Trophoblast cell (in vitro differentiated cells and primary cell): Measurements from ENCODE around the gene GATM.

Source experiments
- DNase-seq, 2 donors: peaks; one replicate each; pipeline ENCODE4 v3.0.0-alpha.2; 2016
- H2AFZ ChIP-seq: 2 replicates; pipeline ENCODE4 v1.6.1; 2013; ENCODE audit warnings: low read length, moderate library complexity, mild to moderate bottlenecking; ENCODE audit not compliant: insufficient read depth, poor library complexity
- H2AK5ac ChIP-seq: 2 replicates; pipeline ENCODE4 v1.6.1; 2013; ENCODE audit warnings: mild to moderate bottlenecking, low read length
- H2BK120ac ChIP-seq: 2 replicates; pipeline ENCODE4 v1.6.1; 2013; ENCODE audit warnings: low read length, mild to moderate bottlenecking, moderate library complexity; ENCODE audit not compliant: insufficient read depth, poor library complexity
- H2BK12ac ChIP-seq: 2 replicates; pipeline ENCODE4 v1.6.1; 2013; ENCODE audit warnings: mild to moderate bottlenecking, low read length, moderate library complexity
- H2BK5ac ChIP-seq: 2 replicates; pipeline ENCODE4 v1.6.1; 2013; ENCODE audit warnings: low read length, low read depth, moderate library complexity, mild to moderate bottlenecking; ENCODE audit not compliant: poor library complexity
- H3K14ac ChIP-seq: 2 replicates; pipeline ENCODE4 v1.6.1; 2013; ENCODE audit warnings: mild to moderate bottlenecking, low read length
- H3K18ac ChIP-seq: 2 replicates; pipeline ENCODE4 v1.6.1; 2013; ENCODE audit warnings: mild to moderate bottlenecking, low read length
- H3K23ac ChIP-seq: 2 replicates; pipeline ENCODE4 v1.6.1; 2013; ENCODE audit warnings: low read length
- H3K27ac ChIP-seq: 2 replicates; pipeline ENCODE4 v1.5.1; 2013; ENCODE audit warnings: low read depth, mild to moderate bottlenecking, inconsistent platforms, low read length, moderate library complexity
- H3K27me3 ChIP-seq: 2 replicates; pipeline ENCODE4 v1.6.1; 2013; ENCODE audit warnings: inconsistent platforms, mild to moderate bottlenecking, low read length, moderate library complexity; ENCODE audit not compliant: insufficient read depth
- H3K36me3 ChIP-seq, 2 experiments: 1 replicate in 1 of 2; 2 replicates in 1 of 2; pipeline ENCODE4 v1.6.1; 2013; ENCODE audit warnings: low read length in 2 of 2, mild to moderate bottlenecking in 2 of 2, moderate library complexity in 1 of 2; ENCODE audit not compliant: insufficient read depth in 2 of 2, control insufficient read depth in 1 of 2
- H3K4ac ChIP-seq: 2 replicates; pipeline ENCODE4 v1.6.1; 2013; ENCODE audit warnings: low read depth, mild to moderate bottlenecking, low read length, moderate library complexity
- H3K4me1 ChIP-seq, 2 experiments: 1 replicate in 1 of 2; 2 replicates in 1 of 2; pipeline ENCODE4 v1.6.1; 2013; ENCODE audit warnings: low read length in 2 of 2, mild to moderate bottlenecking in 2 of 2, moderate library complexity in 1 of 2; ENCODE audit not compliant: insufficient read depth in 2 of 2, control insufficient read depth in 1 of 2
- H3K4me2 ChIP-seq: 2 replicates; pipeline ENCODE4 v1.6.1; 2013; ENCODE audit warnings: inconsistent platforms, mild to moderate bottlenecking, low read length, moderate library complexity
- H3K4me3 ChIP-seq: 2 replicates; pipeline ENCODE4 v1.5.1; 2013; ENCODE audit warnings: mild to moderate bottlenecking, low read depth, low read length, inconsistent platforms
- H3K79me1 ChIP-seq: one replicate; pipeline ENCODE4 v1.6.1; 2013; ENCODE audit warnings: low read length
- H3K79me2 ChIP-seq: 2 replicates; pipeline ENCODE4 v1.6.1; 2013; ENCODE audit warnings: low read length, mild to moderate bottlenecking; ENCODE audit not compliant: control insufficient read depth, insufficient read depth, poor library complexity
- H3K9ac ChIP-seq: 2 replicates; pipeline ENCODE4 v1.6.1; 2013; ENCODE audit warnings: mild to moderate bottlenecking, low read length
- H3K9me3 ChIP-seq: 2 replicates; pipeline ENCODE4 v1.6.1; 2013; ENCODE audit warnings: low read depth, mild to moderate bottlenecking, control low read depth, inconsistent platforms, low read length; ENCODE audit not compliant: insufficient read depth
- H4K12ac ChIP-seq: 2 replicates; pipeline ENCODE4 v1.6.1; 2013; ENCODE audit warnings: low read depth, mild to moderate bottlenecking, low read length, moderate library complexity
- H4K8ac ChIP-seq: 2 replicates; pipeline ENCODE4 v1.6.1; 2013; ENCODE audit warnings: low read depth, mild to moderate bottlenecking, low read length, moderate library complexity
- H4K91ac ChIP-seq: one replicate; pipeline ENCODE4 v1.6.1; 2013; ENCODE audit warnings: low read depth, mild to moderate bottlenecking, low read length, moderate library complexity
- WGBS: extraction: QIAGEN DNeasy Blood & Tissue Kit; methylation state at CpG from one replicate; pipeline ENCODE4 v1.1.7; 2013; ENCODE audit warnings: missing lambda C conversion rate; ENCODE audit not compliant: insufficient read length, insufficient coverage; ENCODE audit errors: extremely low coverage; 5-methylcytosine and 5-hydroxymethylcytosine counted together

The GATM gene

DNA sequence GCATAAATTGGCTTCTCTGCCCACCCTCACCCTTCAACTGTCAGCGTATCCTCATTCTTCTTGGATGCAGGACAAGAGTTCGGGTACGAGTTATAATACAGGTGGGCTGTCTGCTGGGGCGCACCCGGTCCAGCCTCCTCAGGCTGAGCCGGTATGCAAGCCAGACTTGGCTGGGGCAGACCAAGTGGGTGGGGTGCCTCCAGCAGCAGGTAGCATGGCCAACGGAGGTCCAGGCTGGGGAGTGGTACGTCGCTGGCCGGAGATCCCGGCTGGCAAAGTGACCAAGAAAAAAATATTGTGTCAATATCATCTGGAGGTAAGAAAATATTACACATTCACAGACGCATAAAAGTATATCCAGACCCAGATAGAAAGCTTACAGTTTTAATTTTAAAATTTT lies 45.6 kb downstream of the GATM start:
- Histone ChIP-seq H4K12ac (no peak overlapping the region), H2BK12ac (no peak overlapping the region), H4K91ac (no peak overlapping the region), H3K4me3 (no peak overlapping the region), H2BK120ac (no peak overlapping the region), H3K4ac (no peak overlapping the region), H2BK5ac (no peak overlapping the region), H3K23ac (no peak overlapping the region), H3K36me3 (no peaks in the 10 kb centered on the region), H3K27me3 (no peaks in the 10 kb centered on the region), H3K9ac (no peak overlapping the region), H3K4me2 (no peak overlapping the region), H3K79me1 (no peaks in the 10 kb centered on the region), H3K79me2 (no peaks in the 10 kb centered on the region), H3K4me1 (no peaks in the 10 kb centered on the region), H3K14ac (no peak overlapping the region), H4K8ac (no peak overlapping the region), H2AK5ac (no peak overlapping the region), H3K9me3 (peaks cover 2% of the 10 kb centered on the region), H3K18ac (no peak overlapping the region), H2AFZ (no peak overlapping the region), H3K27ac (no peak overlapping the region)
- WGBS = no CpG with 5 or more reads among the region's 12 CpGs
- no peak for DNase-seq

- no peak overlapping the region for H3K27ac ChIP-seq
- no CpG with 5 or more reads among the region's 4 CpGs for WGBS
Measured at GRCh38 chr15:45331972-45332371, 46.4 kb downstream of the GATM start.

DNA sequence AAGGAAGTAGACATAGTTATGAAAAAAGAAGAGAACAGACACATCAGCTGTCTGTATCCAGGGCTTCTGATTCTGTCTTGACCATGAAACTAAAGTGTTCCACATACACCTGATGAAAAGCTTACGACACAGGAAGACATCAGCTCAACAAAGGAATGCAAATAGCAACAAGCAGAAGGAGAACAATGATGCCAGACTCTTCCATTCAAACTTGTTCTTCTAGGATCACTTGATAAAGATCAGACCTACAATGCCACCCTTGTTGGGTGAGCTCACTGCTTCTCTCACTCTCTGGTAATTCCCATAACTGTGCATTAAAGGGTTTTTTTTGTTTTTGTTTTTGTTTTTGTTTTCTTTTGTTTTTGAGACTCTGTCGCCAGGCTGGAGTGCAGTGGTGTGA lies 49.7 kb downstream of the GATM start:
- no peak overlapping the region for H3K9ac ChIP-seq
- H3K9me3 ChIP-seq = peaks cover 2% of the 10 kb centered on the region
- no peak overlapping the region for H2BK12ac ChIP-seq
- no peak overlapping the region for H3K4ac ChIP-seq
- no peak overlapping the region for H2AK5ac ChIP-seq
- WGBS = no CpG with 5 or more reads among the region's 2 CpGs
- H3K4me3 ChIP-seq = no peak overlapping the region
- no peak overlapping the region for H2AFZ ChIP-seq
- no peak for DNase-seq
- no peak overlapping the region for H2BK120ac ChIP-seq
- H4K12ac ChIP-seq = no peak overlapping the region
- no peak overlapping the region for H4K8ac ChIP-seq
- no peak overlapping the region for H3K14ac ChIP-seq
- no peaks in the 10 kb centered on the region for H3K36me3 ChIP-seq
- H2BK5ac ChIP-seq = no peak overlapping the region
- no peaks in the 10 kb centered on the region for H3K4me1 ChIP-seq
- H3K18ac ChIP-seq = no peak overlapping the region
- no peaks in the 10 kb centered on the region for H3K79me1 ChIP-seq
- no peak overlapping the region for H3K27ac ChIP-seq
- H3K4me2 ChIP-seq = no peak overlapping the region
- H3K79me2 ChIP-seq = no peaks in the 10 kb centered on the region
- H4K91ac ChIP-seq = no peak overlapping the region
- H3K23ac ChIP-seq = no peak overlapping the region
- H3K27me3 ChIP-seq = no peaks in the 10 kb centered on the region

More at GRCh38 chr15:45331972-45332371, 46.4 kb downstream of the GATM start:
- no peak overlapping the region for H2BK5ac ChIP-seq
- no peak overlapping the region for H3K23ac ChIP-seq
- H3K4me2 ChIP-seq = no peak overlapping the region
- no peaks in the 10 kb centered on the region for H3K79me1 ChIP-seq
- H2BK120ac ChIP-seq = no peak overlapping the region
- no peaks in the 10 kb centered on the region for H3K4me1 ChIP-seq
- no peak for DNase-seq
- no peaks in the 10 kb centered on the region for H3K79me2 ChIP-seq
- no peak overlapping the region for H2AFZ ChIP-seq
- no peak overlapping the region for H4K8ac ChIP-seq
- no peak overlapping the region for H2AK5ac ChIP-seq
- H4K12ac ChIP-seq = no peak overlapping the region
- no peak overlapping the region for H2BK12ac ChIP-seq
- no peak overlapping the region for H3K4ac ChIP-seq
- no peak overlapping the region for H3K14ac ChIP-seq
- no peak overlapping the region for H3K18ac ChIP-seq
- H3K4me3 ChIP-seq = no peak overlapping the region
- no peak overlapping the region for H4K91ac ChIP-seq
- H3K9me3 ChIP-seq = peaks cover 2% of the 10 kb centered on the region
- no peaks in the 10 kb centered on the region for H3K36me3 ChIP-seq
- H3K9ac ChIP-seq = no peak overlapping the region
- H3K27me3 ChIP-seq = no peaks in the 10 kb centered on the region

GRCh38 chr15:45326741-45327140 lies 51.6 kb downstream of the GATM start:
- WGBS = no CpG with 5 or more reads among the region's 7 CpGs
- H3K4ac ChIP-seq = no peak overlapping the region

More at GRCh38 chr15:45326741-45327140, 51.6 kb downstream of the GATM start:
- no peak overlapping the region for H2BK12ac ChIP-seq
- H2BK120ac ChIP-seq = no peak overlapping the region
- DNase-seq = no peak
- H3K14ac ChIP-seq = no peak overlapping the region
- H4K8ac ChIP-seq = no peak overlapping the region
- no peak overlapping the region for H2BK5ac ChIP-seq
- no peak overlapping the region for H3K4me3 ChIP-seq
- no peak overlapping the region for H4K12ac ChIP-seq
- no peaks in the 10 kb centered on the region for H3K4me1 ChIP-seq
- H3K4me2 ChIP-seq = no peak overlapping the region
- H2AFZ ChIP-seq = no peak overlapping the region
- H3K27me3 ChIP-seq = no peaks in the 10 kb centered on the region
- no peaks in the 10 kb centered on the region for H3K79me2 ChIP-seq
- no peak overlapping the region for H3K18ac ChIP-seq
- no peak overlapping the region for H4K91ac ChIP-seq
- no peaks in the 10 kb centered on the region for H3K9me3 ChIP-seq
- no peak overlapping the region for H2AK5ac ChIP-seq
- no peaks in the 10 kb centered on the region for H3K79me1 ChIP-seq
- H3K9ac ChIP-seq = no peak overlapping the region
- H3K27ac ChIP-seq = no peak overlapping the region
- H3K36me3 ChIP-seq = no peaks in the 10 kb centered on the region
- no peak overlapping the region for H3K23ac ChIP-seq
